GM23338 (cell line): ENCODE results near the gene SEC14L3. TPM values are rescaled to one million over a fixed set of nuclear protein-coding genes. Genes with fewer than 3 reads are reported as not detected.

ENCODE experiments used
- ATAC-seq: fragments of 200-7000 bp; cut with Tn5 transposase; 3 replicates; pipeline ENCODE4 v1.9.1; 2020
- DNase-seq: peaks from one replicate; pipeline ENCODE4 v3.0.0-alpha.2; 2015; ENCODE audit warnings: low spot score
- H2AFZ ChIP-seq: fragments of 200-600 bp; sonication (generic); 2 replicates; pipeline ENCODE4 v1.8.0; 2016; ENCODE audit warnings: antibody characterized with exemption, mild to moderate bottlenecking, moderate library complexity
- H3F3A ChIP-seq: fragments of 200-600 bp; sonication (generic); replicated peaks from 2 replicates; pipeline ENCODE4 v1.8.0; 2017; ENCODE audit warnings: antibody characterized with exemption, mixed run types, low read depth
- H3K27ac ChIP-seq: fragments of 200-600 bp; sonication (generic); 2 replicates; pipeline ENCODE4 v1.6.1; 2016; ENCODE audit warnings: low read depth
- H3K27me3 ChIP-seq: fragments of 200-600 bp; sonication (generic); 2 replicates; pipeline ENCODE4 v1.8.0; 2016; ENCODE audit warnings: mild to moderate bottlenecking, mixed run types, moderate library complexity; ENCODE audit not compliant: insufficient read depth
- H3K36me3 ChIP-seq: fragments of 200-600 bp; sonication (generic); 2 replicates; pipeline ENCODE4 v1.8.0; 2016; ENCODE audit warnings: mild to moderate bottlenecking; ENCODE audit not compliant: insufficient read depth
- H3K4me1 ChIP-seq: fragments of 200-600 bp; sonication (generic); 2 replicates; pipeline ENCODE4 v1.8.0; 2016; ENCODE audit warnings: mild to moderate bottlenecking, moderate library complexity; ENCODE audit not compliant: insufficient read depth
- H3K4me2 ChIP-seq: fragments of 200-600 bp; sonication (generic); 2 replicates; pipeline ENCODE4 v1.7.1; 2017; ENCODE audit warnings: mixed run types
- H3K4me3 ChIP-seq: fragments of 200-600 bp; sonication (generic); 2 replicates; pipeline ENCODE4 v1.6.1; 2016; ENCODE audit warnings: mixed run types
- H3K79me2 ChIP-seq: fragments of 200-600 bp; sonication (generic); replicated peaks from 2 replicates; pipeline ENCODE4 v1.8.0; 2017; ENCODE audit warnings: mild to moderate bottlenecking; ENCODE audit not compliant: insufficient read depth
- H3K9me2 ChIP-seq: fragments of 200-600 bp; sonication (generic); 2 replicates; pipeline ENCODE4 v1.8.0; 2017; ENCODE audit not compliant: insufficient read depth
- H4K20me1 ChIP-seq: fragments of 200-600 bp; sonication (generic); replicated peaks from 2 replicates; pipeline ENCODE4 v1.8.0; 2017; ENCODE audit warnings: mild to moderate bottlenecking; ENCODE audit not compliant: insufficient read depth
- H3K27ac Mint-ChIP-seq: 2 replicates; pipeline ENCODE4 v1.8.0; 2020; ENCODE audit warnings: inconsistent platforms, mild to moderate bottlenecking, moderate library complexity, mixed read lengths
- H3K27me3 Mint-ChIP-seq: 3 replicates; pipeline ENCODE4 v1.8.0; 2022; ENCODE audit warnings: low read depth, mild to moderate bottlenecking, moderate library complexity, mixed read lengths, inconsistent platforms; ENCODE audit not compliant: insufficient read depth, poor library complexity
- H3K36me3 Mint-ChIP-seq: 3 replicates; pipeline ENCODE4 v1.8.0; 2021; ENCODE audit warnings: low read depth, mild to moderate bottlenecking, inconsistent platforms, moderate library complexity, mixed read lengths
- H3K4me1 Mint-ChIP-seq: 3 replicates; pipeline ENCODE4 v1.8.0; 2020; ENCODE audit warnings: mild to moderate bottlenecking, inconsistent platforms, mixed read lengths
- H3K4me3 Mint-ChIP-seq: 3 replicates; pipeline ENCODE4 v1.8.0; 2021; ENCODE audit warnings: moderate library complexity, mild to moderate bottlenecking, inconsistent platforms, mixed read lengths
- H3K9me3 Mint-ChIP-seq: 3 replicates; pipeline ENCODE4 v1.8.0; 2020; ENCODE audit warnings: moderate library complexity, mild to moderate bottlenecking, inconsistent platforms, mixed read lengths
- CREB1 ChIP-seq: fragments of 250-450 bp; sonication (Bioruptor Pico); IDR thresholded peaks from 2 replicates; pipeline ENCODE4 v1.5.0; 2020; ENCODE audit warnings: low read depth, mild to moderate bottlenecking, moderate library complexity
- ETS1 ChIP-seq: IDR thresholded peaks from 2 replicates; pipeline ENCODE4 v1.6.1; 2016; ENCODE audit warnings: antibody characterized with exemption
- EZH2phosphoT487 ChIP-seq: fragments of 200-600 bp; sonication (generic); IDR thresholded peaks from one replicate; pipeline ENCODE4 v1.8.1; 2018; ENCODE audit warnings: antibody characterized with exemption; ENCODE audit not compliant: unreplicated experiment
- JUNB ChIP-seq: IDR thresholded peaks from one replicate; pipeline ENCODE4 v1.6.1; 2016; ENCODE audit warnings: antibody characterized with exemption; ENCODE audit not compliant: unreplicated experiment
- NANOG ChIP-seq: IDR thresholded peaks from 2 replicates; pipeline ENCODE4 v1.6.1; 2016; ENCODE audit warnings: antibody characterized with exemption, borderline replicate concordance
- POLR2AphosphoS5 ChIP-seq: IDR thresholded peaks from 2 replicates; pipeline ENCODE4 v1.6.1; 2016; ENCODE audit warnings: antibody characterized with exemption, low read depth
- REST ChIP-seq: IDR thresholded peaks from one replicate; pipeline ENCODE4 v1.6.1; 2018; ENCODE audit warnings: antibody characterized with exemption; ENCODE audit not compliant: unreplicated experiment
- ZNF114 ChIP-seq: fragments of 250-450 bp; sonication (Bioruptor Pico); IDR thresholded peaks from 2 replicates; pipeline ENCODE4 v1.5.0; 2020; ENCODE audit warnings: mild to moderate bottlenecking, moderate library complexity
- ZNF331 ChIP-seq: fragments of 250-450 bp; sonication (Bioruptor Pico); IDR thresholded peaks from 2 replicates; pipeline ENCODE4 v1.5.0; 2020; ENCODE audit warnings: low read depth, mild to moderate bottlenecking, moderate library complexity
- polyA plus RNA-seq: library from polyadenylated mRNA; unstranded; fragments of >200 nt; fragmentation: Nextera tagmentation; extraction: Ambion mirVana; gene quantifications from 2 replicates; pipeline ENCODE4 v1.2.1, GENCODE V29; 2016
- total RNA-seq: library from RNA; depleted of rRNA; stranded (reverse); fragments of >200 nt; shearing (Covaris generic); gene quantifications from 2 replicates; pipeline ENCODE4 v1.2.3, GENCODE V29; 2014
- TF ChIP-seq, protein P1 (sequence below), 2 experiments: fragments of 200-600 bp in 1 of 2; sonication (generic) in 1 of 2; conservative IDR thresholded peaks; 2 replicates each; pipeline versions ENCODE4 v1.5.1 to v1.6.1; 2016 to 2017; ENCODE audit warnings: antibody characterized with exemption in 2 of 2, low read depth in 2 of 2, mild to moderate bottlenecking in 2 of 2, moderate library complexity in 1 of 2

Gene SEC14L3
- total and polyA plus RNA-seq, 2 experiments from 2014 or later = not detected

DNA sequence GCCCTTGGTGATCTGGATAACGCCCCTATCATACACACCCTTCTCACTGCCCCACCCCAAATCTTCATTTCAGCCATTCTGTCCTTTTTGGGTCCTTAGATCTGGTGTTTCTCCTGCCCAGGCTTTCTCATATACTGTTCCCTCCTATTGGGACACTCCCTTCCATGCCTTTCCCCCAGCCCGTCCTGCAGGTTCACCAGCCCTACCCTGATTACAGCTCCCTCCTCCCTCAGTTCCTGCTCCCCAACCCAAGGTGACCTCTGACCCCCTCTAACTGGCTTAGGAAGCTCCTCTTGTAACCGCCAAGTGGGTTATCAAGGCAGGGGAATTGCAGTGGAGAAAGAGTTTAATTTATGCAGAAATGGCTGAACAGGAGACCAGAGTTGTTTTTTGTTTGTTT is 33.3 kb downstream of the SEC14L3 start (continued):
- TF ChIP-seq NANOG = no peak
- TF ChIP-seq ZNF331 (CRISPR knock-in tag) = no peak
- no peak for TF ChIP-seq CREB1 (CRISPR knock-in tag)
- TF ChIP-seq REST = no peak
- TF ChIP-seq POLR2AphosphoS5 = no peak
- TF ChIP-seq EZH2phosphoT487 = no peak
- TF ChIP-seq JUNB = no peak
- no peak for TF ChIP-seq ZNF114
- no peak for TF ChIP-seq ETS1

GRCh38 chr22:30436196-30436595 is 35.6 kb downstream of the SEC14L3 start:
- Histone ChIP-seq H3K4me3 (no peak overlapping the region), H3K9me2 (0 out of 2 replicates have a peak, but pooled peaks cover 4% of the 10 kb centered on the region), H3K27me3 (no peaks in the 10 kb centered on the region), H3K4me2 (no peak overlapping the region), H3K36me3 (no peaks in the 10 kb centered on the region), H3F3A (peaks cover 3% of the 10 kb centered on the region; the same call in 1 of the 2 replicates), H3K27ac (no peak overlapping the region), H3K4me1 (no peaks in the 10 kb centered on the region), H2AFZ (peak overlapping the region; percentile 66), H3K79me2 (no peaks in the 10 kb centered on the region), H4K20me1 (no peaks in the 10 kb centered on the region)
- Mint-ChIP-seq H3K36me3 (peaks cover 5% of the 10 kb centered on the region; the same call in 2 of the 3 replicates), H3K9me3 (peaks cover 7% of the 10 kb centered on the region), H3K4me1 (peaks cover 15% of the 10 kb centered on the region), H3K27ac (peak overlapping the region; percentile 53; the same call in 1 of the 2 replicates), H3K4me3 (no peak overlapping the region), H3K27me3 (peaks cover 2% of the 10 kb centered on the region)
- DNase-seq (no peak), ATAC-seq (no peak)
- TF ChIP-seq, protein P1, sequence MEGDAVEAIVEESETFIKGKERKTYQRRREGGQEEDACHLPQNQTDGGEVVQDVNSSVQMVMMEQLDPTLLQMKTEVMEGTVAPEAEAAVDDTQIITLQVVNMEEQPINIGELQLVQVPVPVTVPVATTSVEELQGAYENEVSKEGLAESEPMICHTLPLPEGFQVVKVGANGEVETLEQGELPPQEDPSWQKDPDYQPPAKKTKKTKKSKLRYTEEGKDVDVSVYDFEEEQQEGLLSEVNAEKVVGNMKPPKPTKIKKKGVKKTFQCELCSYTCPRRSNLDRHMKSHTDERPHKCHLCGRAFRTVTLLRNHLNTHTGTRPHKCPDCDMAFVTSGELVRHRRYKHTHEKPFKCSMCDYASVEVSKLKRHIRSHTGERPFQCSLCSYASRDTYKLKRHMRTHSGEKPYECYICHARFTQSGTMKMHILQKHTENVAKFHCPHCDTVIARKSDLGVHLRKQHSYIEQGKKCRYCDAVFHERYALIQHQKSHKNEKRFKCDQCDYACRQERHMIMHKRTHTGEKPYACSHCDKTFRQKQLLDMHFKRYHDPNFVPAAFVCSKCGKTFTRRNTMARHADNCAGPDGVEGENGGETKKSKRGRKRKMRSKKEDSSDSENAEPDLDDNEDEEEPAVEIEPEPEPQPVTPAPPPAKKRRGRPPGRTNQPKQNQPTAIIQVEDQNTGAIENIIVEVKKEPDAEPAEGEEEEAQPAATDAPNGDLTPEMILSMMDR (conservative IDR thresholded peaks at IDR 0.05; ENCODE audit: low read depth in 2 of 2) = no peak
- no peak for TF ChIP-seq REST
- TF ChIP-seq ETS1 = no peak
